Measurements from ENCODE around the gene ADGRG1.
"Not testable (repeated sequence)": the region's sequence is repeated elsewhere in the genome, so short reads cannot be mapped to it uniquely, and the experiment has no call there.

The ADGRG1 gene

DNA sequence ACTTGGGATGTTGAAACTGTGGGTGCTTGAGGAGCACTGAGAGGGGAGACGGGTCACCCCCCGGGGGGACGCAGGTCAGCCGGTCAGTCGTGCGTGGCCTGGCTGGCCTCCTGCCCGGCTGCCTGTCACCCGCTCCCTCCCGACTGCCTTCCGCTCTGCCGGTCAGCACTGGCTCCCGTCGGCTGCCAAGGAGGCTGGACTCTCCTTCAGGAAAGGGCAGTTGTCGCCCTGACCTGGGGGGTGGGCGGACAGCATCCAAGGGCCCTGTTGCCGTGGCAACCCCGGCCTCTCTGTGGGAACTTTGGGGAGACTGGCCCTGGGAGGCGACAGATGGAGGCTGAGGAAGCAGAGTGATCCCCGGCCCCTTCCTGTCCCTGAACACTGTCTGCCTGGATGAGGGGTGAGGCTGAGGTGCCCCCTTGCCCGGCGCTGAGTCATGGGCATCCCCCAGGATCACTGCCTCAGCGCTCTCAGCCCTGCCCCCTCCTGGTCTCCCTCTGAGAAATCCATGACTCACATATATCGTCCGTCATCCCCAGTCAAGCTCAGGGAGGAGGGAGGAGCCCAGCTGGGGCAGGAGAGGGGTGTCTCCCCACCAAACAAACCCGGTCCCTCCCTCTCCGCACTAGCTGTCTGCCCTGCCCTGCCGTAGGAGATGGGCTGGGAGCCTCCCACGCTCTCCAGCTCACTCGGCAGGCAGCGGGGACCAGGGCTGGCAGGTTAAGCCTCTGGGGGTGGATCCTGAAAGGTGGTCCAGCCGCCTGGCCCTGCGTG is at the start of gene ADGRG1:
Gene ADGRG1, plus strand, starts transcription at position 623 of the 774 bp plus-strand sequence. CDS start 21,658 bp downstream, outside the sequence.
- peak; percentile 26 for DNase-seq (ENCODE audit: low read depth)

DNA sequence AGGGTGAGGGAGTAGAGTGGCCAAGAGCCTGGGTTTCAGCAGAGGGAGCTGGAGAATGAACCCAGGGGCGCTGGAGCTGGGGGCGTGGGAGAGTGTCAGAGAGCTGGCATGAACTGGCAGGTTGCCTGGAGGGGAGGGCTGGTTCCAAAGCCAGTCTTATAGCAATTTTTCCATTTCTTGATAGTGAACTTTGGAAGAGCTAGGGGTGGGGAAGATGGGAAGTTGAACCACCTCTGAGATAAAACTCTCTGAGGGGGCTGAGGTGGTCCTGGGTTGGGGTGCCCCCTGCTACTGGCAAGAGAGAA is 49.1 kb upstream of the ADGRG1 start:
- DNase-seq (ENCODE audit: low read depth) = no peak

DNA sequence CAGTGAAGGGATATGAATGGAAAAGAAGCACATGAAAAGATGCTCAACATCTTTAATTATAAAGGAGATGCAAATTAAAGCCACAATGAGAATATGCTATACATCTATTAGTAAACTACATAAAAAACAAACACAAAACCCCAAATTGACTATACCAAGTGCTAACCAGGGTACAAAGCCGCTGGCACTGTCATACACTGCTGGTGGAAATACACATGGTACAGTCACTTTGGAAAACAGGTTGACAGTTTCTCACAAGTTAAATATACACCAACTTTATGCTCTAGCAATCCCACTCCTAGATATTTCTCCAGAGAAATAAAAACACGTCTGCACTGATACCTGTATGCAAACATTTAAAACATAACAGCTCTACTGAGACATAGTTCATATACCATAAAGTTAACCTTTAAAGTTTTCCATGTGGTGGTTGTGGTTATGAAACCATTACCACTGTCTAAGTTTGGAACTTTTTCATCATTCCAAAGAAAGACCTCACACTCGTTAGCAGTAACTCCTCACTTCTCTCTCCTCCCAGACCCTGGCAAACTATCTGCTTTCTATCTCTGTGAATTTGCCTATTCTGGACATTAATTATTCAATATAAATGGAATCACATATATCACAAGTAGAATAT is 43.3 kb upstream of the ADGRG1 start:
- no peak for DNase-seq (ENCODE audit: low read depth)

DNA sequence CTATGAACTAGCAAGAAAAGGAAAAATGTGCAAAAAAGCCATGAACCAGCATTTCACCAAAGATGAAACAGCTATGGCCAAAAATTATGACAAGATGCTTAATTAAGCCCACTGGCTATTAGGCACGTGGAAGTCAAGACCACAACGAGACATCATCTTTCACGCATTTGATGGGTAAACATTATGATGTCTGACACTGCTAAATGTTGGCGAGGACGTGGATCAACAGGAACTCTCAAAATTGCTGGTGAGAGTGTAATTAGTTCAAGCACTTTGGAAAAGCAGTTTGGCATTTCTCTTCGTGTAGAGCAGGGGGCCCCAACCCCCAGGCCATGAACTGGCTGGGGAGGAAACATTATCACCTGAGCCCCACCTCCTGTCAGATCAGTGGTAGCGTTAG is 39.6 kb upstream of the ADGRG1 start:
- DNase-seq (ENCODE audit: low read depth) = no peak

DNA sequence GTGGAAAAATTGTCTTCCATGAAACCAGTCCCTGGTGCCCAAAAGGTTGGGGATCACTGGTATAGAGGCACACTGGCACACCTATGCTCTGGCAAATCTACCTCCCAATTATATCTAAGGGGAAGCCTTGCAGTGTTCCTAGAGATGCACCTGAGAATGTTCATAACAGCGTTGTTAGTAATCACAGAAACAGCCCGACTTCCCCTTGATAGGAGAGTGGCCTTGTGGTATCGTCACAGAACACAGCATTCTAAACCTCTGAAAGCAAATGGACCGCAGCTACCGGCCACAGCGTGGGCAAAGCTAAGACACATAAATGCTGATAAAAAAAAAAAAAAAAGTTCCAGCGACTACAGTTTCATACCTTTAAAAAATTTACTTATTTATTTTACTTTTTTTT is 39.1 kb upstream of the ADGRG1 start:
- no peak for DNase-seq (ENCODE audit: low read depth)

DNA sequence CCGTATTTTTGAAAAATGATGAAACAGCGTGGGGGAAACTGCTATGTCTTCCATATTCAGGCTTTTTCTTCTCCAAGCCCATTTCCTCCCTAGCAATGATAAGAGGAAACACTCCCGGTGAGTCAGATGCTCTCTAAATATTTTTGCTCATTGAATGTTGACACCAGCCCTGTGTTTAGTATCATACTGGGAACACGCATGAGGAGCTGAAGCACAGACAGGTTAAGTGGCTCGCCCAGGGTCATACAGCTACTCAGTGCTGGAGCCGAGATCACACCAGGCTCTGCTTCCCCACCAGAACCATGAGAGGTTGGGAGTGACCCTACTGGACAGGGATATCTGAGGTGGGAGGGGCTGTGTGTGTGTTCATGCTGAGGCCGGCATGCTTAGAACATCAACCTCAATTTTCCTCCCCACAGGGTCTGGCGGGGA is 37.8 kb upstream of the ADGRG1 start:
- no peak for DNase-seq (ENCODE audit: low read depth)

DNA sequence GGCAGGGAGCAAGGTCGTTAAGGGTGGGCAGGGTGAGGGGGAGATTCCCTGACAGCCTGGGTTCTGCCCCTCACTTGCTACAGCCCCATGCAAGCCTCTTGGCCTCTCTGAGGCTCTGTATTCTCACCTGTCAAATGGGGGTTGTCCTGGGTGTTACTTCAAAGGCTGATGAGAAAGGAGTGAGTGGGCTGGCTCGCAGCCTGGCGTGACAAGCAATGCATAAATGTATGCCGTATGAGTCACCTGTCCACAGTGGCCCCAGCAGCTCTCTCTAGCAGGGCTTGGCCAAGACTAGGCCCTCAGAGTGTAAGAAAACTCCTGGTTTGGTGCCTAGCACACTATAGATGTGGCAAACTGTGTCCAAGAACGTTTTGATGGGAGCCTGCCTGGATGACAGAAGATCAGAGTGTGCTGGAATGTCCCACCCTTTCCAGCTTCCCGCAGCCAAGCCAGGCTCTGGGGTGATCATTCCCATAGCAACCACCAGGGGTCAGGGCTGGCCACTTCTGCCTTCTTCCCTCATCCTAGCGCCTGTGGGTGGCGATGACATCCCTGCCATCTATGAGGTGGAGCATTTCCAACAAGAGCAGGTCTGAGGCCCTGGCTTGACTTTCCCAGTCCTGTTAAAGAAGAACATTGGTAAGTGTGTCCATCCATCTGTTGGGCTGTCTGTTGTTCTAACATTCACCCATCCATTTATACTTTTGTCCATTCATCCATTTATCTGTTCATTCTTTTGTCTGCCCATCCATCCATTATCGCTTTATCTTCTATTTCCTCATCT is 37.2 kb upstream of the ADGRG1 start:
- no peak for DNase-seq (ENCODE audit: low read depth)

DNA sequence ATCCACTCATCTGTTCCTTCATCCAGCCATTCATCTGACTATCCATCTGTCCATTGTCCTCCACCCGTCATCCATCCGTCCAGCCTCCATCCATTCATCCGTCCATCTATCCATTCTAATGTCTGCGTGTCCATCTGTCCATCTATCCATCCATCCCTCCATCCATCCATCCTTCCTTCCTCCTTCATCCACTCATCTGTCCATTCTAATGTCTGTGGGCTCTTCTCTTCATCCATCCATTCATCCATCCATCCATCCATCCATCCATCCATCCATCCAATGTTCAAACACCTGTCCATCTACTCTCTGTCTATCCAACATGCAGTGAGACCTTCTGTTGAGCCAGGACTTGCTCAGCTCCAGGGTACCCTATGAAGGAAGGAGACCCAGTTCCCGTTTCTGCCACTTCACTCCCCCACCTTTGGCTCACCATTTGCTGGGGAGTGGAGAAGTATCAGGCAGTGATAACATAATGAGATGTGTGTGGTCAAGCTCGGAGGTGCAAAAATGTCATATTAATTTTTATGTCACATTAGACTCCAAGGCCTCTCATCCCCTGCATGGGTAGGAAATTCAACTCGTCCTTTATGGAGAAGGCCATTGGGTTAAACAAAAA is 36.5 kb upstream of the ADGRG1 start:
- no peak for DNase-seq (ENCODE audit: low read depth)

DNA sequence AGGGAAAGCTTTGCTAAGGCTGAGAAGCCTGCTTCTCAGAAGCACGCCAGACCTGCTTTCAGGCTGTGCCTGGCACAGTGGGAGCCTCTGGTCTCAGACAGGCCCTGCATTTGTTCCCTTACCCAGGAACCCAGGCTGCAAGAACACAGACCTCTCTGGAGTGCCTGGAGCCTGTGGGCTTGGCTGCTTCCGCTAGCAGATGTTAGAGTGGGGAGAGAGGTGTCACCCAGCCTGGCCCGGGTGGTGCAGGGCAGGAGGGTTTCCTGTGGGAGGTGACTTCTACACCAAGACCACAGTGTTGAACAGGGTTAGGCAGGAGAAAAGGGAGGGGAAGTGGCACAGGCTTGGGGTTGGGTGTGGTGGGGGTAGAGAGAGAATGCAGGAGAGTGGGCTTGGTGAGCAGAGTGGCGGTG is 35.8 kb upstream of the ADGRG1 start:
- DNase-seq (ENCODE audit: low read depth) = no peak

DNA sequence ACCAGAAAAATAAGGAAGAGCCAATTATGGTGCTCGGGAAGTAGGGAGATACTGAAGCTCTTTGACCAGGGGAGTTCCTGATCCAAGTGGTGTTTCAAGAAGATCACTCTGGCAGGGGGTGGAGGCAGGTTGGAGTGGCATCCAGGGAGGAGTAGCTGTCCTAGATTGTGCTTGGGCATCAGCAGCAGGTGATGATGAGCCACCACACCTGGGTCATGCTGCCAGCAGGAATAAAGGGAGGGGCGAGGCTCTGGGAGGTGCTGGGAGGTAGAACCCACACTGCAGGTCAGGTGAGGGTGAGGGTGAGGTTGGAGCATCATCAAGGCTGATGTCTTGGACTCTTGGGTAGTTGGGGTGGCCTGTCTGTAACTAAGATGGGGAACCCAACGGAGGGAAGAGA is 35.4 kb upstream of the ADGRG1 start:
- no peak for DNase-seq (ENCODE audit: low read depth)

DNA sequence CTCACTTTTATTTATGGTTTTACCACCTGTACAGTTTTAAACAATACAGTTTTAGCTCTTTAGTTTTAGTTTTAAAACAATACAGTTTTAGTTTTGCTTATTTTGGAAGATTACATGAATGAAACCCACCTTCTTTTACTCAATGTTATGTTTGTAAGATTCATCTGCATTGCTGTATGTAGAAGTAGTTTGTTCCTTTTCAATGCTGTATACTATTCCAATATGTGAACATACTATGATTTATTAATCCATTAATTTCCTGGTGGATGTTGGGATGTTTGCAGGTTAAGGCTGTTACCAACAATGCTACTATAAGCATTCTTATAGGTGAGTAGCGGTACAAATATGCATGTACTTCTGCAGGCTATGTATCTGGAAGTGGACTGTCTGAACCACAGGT is 34.4 kb upstream of the ADGRG1 start:
- DNase-seq (ENCODE audit: low read depth) = no peak

DNA sequence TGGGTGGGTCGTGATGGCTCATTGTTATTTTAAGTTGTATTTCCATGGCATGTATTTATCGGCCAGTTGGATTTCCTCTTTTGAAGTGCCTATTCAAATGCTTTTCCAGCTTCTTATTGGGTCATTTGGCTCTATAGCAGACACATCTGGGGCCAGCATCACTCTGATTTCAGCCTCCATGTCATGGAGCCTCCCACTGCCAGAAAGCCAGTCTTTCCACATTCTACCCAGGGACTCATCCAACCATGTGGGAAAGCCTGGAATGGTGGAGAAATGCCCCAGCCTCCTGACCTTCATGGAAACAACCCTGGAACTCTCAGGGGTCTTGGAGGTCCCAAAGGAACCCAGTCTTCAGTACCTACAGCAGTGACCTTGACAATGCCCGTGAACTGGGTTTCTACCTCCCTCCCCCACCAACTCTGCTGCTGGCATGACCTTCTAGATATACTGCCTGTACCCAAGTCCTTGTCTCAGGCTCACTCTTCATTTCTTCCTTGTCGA is 33.8 kb upstream of the ADGRG1 start:
- no peak for DNase-seq (ENCODE audit: low read depth)

DNA sequence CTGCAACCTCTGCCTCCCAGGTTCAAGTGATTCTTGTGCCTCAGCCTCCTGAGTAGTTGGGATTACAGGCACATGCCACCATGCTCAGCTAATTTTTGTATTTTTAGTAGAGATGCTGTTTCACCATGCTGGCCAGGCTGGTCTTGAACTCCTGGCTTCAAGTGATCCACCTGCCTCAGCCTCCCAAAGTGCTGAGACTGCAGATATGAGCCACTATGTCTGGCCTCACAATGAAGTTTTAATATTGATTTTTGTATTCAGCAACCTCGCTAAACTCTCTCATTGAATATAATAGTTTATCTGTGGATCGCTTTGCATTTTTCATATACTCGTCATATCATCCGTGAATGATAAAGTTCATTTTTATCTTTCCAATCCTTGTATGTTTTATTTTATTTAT is 32.2 kb upstream of the ADGRG1 start:
- not testable (repeated sequence) for DNase-seq (ENCODE audit: low read depth)

DNA sequence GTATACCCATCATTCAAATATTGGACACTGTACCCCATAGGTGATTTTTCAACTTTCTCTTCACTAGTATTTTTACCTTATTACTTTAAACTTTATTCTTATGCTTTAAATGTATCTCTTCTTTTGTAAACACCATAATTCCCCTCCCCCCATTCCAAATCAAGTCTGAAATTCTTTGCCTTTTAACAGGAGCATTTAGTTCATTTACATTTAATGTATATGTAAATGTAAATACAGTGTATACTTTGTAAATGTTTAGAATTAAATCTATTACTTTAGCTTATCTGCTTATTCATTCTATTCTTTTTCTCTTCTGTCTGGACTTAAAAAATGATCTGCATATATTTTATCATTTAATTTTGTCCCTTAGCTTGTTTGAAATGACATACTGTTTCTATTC is 30.0 kb upstream of the ADGRG1 start:
- DNase-seq (ENCODE audit: low read depth) = no peak

DNA sequence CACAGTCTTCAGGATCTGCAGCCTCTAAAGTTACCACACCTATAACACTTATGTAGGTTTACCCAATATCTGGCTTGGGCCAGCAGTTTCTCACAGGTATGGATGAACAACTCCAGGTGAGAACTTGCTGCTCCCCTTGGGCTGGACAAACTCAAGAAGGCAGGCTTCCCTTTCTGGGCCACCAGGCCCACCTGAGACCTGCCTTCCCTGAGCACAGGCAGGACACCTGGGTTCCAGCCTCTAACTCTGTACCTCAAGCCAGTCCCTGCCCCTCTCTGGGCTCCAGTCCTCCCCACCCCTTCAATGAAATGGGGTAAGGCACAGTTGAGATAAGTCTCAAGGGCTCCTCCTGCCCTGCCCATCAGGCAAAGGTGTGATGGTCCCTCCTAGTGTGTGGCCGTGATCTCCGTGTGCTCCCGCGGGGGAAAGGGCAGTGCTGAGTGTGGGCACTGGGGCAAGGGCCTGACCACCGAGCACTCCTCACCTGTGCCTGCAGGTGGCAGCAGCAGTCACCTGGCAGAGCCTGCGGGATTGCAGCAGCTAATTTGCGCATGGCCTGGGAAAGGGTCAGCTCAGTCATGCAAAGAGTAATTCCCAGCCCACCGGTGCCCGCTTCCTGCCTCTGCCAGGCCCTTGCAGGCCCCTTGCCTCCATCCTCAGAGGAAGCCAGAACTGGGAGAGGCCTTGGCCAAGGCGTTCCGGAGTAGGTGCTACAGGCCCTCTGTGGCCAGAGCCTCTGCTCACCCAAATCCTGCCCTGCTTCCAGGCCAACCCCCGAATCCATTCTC is 28.2 kb upstream of the ADGRG1 start:
- DNase-seq (ENCODE audit: low read depth) = no peak

DNA sequence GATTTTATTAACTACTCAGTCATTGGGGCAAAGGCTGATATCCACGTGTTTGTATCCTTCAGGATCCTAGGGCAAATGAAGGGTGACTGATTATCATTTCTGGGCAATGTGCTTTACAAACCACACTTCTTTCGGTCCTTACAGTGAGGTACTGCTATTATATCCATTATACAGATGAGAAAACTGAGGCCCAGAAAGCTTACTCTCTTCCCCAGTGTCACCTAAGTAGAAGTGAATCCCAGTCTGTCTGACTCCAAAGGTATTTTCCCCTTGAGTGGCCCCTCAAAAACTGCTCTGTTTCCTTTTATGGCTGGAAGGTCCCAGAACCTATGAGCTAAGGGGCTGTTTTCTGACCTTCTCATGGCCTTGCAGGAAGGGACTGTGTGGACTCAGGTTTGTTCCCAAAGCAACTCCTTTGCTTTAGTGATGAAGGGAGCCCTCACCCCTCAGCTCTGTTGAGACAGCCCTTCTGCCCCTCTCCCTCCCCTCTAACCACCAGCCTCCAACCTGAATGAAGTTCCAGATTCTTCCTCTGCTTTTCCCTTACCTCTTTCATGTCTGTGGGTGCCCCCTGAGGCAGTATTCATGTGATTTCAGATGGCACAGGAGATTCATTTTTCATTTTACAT is 27.4 kb upstream of the ADGRG1 start:
- no peak for DNase-seq (ENCODE audit: low read depth)

DNA sequence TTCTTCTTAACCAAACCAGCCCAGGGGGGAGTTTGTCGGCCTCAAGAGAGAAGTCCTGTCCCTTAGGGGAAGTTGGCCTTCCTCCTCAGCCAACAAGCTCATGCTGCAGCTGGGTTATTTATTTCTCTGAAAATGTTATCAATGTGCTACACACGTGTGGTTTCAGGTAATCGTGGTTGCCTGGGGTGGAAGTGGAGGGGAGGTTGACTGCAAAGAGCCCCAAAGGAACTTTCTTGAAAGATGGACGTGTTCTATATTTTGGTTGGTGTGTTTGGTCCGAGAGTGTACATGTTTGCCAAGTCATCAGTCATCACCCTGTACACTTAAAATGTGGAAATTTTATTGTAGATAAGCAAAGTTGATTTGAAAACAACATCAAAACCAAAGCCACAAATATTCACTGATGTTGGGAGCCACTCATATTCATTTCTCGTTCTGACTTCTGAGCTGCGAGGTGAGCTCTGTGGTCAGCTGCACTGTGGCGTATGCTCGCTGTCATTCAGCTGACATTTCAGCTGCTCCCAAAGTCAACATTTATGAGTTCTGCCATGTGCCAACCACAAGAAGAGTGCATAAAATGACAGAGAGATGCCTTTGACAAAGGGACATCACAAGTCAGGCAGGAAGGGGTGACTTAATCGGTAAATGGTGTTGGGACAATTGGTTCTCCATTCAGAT is 26.5 kb upstream of the ADGRG1 start:
- DNase-seq (ENCODE audit: low read depth) = no peak

DNA sequence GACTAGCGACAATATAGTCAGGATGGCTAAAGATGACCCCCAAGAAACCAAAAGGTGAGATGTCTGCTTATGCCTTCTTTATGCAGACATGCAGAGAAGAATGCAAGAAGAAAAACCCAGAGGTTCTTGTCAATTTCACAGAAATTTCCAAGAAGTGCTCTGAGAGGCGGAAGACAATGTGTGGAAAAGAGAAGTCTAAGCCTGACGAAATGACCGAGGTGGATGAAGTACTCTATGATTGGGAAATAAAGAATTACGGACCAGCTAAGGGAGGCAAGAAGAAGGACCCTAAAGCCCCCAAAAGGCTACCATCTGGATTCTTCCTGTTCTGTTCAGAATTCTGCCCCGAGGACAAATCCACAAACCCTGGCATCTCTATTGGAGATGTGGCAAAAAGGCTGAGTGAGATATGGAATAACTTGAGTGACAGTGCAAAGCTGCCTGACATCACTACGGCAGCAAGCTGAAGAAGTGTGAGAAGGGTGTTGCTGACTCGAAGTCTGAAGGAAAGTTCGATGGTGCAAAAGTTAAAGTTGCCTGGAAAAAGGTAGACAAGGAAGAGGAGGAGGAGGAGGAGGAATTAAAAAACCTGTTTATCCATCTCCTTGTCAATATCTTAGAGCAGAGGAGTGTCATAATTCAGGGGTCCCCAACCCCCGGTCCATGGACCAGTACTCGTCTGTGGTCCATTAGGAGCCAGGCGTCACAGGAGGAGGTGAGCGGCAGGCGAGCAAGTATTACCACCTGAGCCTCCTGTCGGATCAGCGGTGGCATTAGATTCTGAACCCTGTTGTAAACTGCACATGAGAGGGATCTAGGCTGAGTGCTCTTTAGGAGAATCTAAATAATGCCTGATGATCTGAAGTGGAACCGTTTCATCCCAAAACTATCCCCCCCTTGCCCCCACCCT is 25.1 kb upstream of the ADGRG1 start:
- no peak for DNase-seq (ENCODE audit: low read depth)

DNA sequence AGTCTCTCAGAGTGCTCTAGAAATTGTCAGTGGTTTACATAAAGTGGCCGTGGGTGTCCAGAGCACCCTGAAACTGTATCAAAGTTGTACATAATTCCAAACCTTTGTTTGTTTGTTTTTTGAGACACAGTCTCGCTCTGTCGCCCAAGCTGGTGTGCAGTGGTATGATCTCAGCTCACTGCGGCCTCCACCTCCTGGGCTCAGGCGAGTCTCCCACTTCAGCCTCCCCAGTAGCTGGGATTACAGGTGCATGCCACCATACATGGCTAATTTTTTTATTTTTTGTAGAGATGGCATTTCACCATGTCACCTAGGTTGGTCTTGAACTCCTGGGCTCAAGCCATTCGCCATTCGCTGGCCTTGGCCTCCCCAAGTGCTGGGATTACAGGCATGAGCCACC is 24.3 kb upstream of the ADGRG1 start:
- no peak for DNase-seq (ENCODE audit: low read depth)
